Astrocyte of the cerebellum (primary cell): ENCODE results near the gene SPATS2.

Experiments used
- DNase-seq: peaks from one replicate; pipeline ENCODE4 v3.0.0-alpha.2; 2011; ENCODE audit warnings: low read depth
- H3K4me3 ChIP-seq: 2 replicates; pipeline ENCODE4 v1.5.1; 2011; ENCODE audit warnings: mild to moderate bottlenecking, low read depth, low read length, moderate library complexity
- in situ Hi-C: cut with HindIII; loops from 2 replicates; pipeline ENCODE4 v1.10.0; 2017; ENCODE audit warnings: low sequenced_read_pairs
- TF ChIP-seq, protein P1 (sequence below): IDR thresholded peaks from 2 replicates; pipeline ENCODE4 v1.5.1; 2012; ENCODE audit warnings: low read length, low read depth, moderate library complexity, mild to moderate bottlenecking; ENCODE audit errors: missing control alignments

The SPATS2 gene

GRCh38 chr12:49564686-49565405, 197.6 kb downstream of the SPATS2 start:
- no peak overlapping the region for H3K4me3 ChIP-seq
- DNase-seq, result no peak
- TF ChIP-seq, protein P1, sequence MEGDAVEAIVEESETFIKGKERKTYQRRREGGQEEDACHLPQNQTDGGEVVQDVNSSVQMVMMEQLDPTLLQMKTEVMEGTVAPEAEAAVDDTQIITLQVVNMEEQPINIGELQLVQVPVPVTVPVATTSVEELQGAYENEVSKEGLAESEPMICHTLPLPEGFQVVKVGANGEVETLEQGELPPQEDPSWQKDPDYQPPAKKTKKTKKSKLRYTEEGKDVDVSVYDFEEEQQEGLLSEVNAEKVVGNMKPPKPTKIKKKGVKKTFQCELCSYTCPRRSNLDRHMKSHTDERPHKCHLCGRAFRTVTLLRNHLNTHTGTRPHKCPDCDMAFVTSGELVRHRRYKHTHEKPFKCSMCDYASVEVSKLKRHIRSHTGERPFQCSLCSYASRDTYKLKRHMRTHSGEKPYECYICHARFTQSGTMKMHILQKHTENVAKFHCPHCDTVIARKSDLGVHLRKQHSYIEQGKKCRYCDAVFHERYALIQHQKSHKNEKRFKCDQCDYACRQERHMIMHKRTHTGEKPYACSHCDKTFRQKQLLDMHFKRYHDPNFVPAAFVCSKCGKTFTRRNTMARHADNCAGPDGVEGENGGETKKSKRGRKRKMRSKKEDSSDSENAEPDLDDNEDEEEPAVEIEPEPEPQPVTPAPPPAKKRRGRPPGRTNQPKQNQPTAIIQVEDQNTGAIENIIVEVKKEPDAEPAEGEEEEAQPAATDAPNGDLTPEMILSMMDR, result no peak
- in situ Hi-C loops, result no loop called here

GRCh38 chr12:49565406-49566265, 198.4 kb downstream of the SPATS2 start:
- DNase-seq, result no peak
- no peak overlapping the region for H3K4me3 ChIP-seq
- TF ChIP-seq, protein P1, result no peak
- in situ Hi-C loops, result no loop called here

DNA sequence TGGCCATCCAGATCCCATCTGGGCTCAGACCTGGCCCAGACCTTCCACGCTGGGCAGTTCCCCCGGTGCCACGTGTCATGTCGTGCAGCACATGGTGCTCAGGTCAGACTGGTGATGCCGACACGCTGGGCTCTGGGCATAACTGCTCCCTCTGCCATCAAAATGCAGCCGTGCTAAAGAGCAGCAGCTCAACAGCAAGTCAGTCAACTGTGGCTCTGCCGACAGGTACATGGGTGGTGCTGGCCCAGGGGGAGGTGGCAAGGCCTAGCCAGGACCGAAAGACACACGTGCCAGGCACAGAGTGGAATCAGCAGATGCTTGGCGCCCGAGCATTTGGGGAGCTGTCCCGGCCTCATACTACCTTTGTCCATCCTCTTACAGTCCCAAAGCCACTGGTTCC, 199.1 kb downstream of the SPATS2 start:
- no peak for DNase-seq
- H3K4me3 ChIP-seq, result no peak overlapping the region
- in situ Hi-C loops, result no loop called here
- TF ChIP-seq, protein P1, result no peak

- in situ Hi-C loops, result no loop called here
- TF ChIP-seq, protein P1, result no peak
- DNase-seq, result no peak
- H3K4me3 ChIP-seq, result peak overlapping the region; percentile 99
Measured at GRCh38 chr12:49567302-49567610, 200.0 kb downstream of the SPATS2 start.

- in situ Hi-C loops, result no loop called here
- TF ChIP-seq, protein P1, result no peak
- peak; percentile 83 for DNase-seq
- H3K4me3 ChIP-seq, result peak within 1 kb of the TSS; percentile 99
Measured at GRCh38 chr12:49567611-49568441, 200.6 kb downstream of the SPATS2 start, which contains the start of gene MCRS1. Gene MCRS1, minus strand, starts transcription at chr12:49568142. Its CDS starts 1,411 bp downstream, at chr12:49566731.

DNA sequence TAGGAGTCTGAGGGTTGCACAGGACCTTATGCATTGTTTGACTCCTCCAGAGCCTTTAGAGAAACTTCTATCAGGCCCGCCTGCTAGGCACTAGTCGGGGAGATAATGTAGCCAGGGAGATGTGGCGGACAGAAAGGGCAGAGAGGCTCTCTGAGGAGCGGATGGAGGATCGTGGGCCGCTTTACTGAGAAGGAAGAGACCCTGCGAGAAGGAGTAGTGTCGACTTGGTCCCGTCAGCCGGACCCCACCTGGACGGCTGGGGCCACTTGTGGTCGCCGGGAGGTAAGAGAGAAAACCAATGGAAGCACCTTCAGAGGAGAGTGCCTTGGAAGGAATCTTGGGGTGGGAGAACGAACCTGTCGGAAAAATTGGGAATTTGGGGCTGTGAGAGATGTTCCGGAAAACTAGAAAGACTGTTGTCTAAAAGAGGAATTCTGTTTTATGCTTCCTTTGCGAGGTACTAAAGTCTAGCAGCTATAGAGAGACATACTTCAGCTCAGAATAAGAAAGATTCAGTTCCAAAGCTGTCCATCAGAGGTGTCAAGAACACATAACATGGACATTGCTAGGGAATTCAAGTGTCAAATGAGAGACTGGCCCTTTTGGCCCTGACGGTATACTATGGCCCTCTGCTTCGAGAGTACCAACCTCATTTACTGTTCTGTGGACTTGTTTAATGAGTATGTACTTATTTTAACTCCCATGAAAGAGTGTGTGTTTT, 201.3 kb downstream of the SPATS2 start:
- peak overlapping the region; percentile 99 for H3K4me3 ChIP-seq
- TF ChIP-seq, protein P1, result no peak
- in situ Hi-C loops, result no loop called here
- no peak for DNase-seq
